Prostate gland (tissue), 2 donors: Measurements from ENCODE around the gene RENBP. TPM values are rescaled to one million over a fixed set of nuclear protein-coding genes. Genes with fewer than 3 reads are reported as not detected.

Source experiments
- DNase-seq: peaks from one replicate; pipeline ENCODE4 v3.0.0-alpha.2; 2019; ENCODE audit warnings: low spot score
- H3K27ac ChIP-seq, 2 donors: fragments of 200-600 bp; sonication (generic); 2 replicates each; pipeline ENCODE4 v1.5.1; 2017 to 2019
- H3K27me3 ChIP-seq: fragments of 200-600 bp; sonication (generic); replicated peaks from 2 replicates; pipeline ENCODE4 v1.5.1; 2019; ENCODE audit not compliant: insufficient read depth
- H3K36me3 ChIP-seq, 2 donors: fragments of 200-600 bp; sonication (generic); 1 replicate in 1 of 2; 2 replicates in 1 of 2; pipeline versions ENCODE4 v1.5.1 to v1.8.1; 2017 to 2019
- H3K4me1 ChIP-seq: fragments of 200-600 bp; sonication (generic); replicated peaks from 2 replicates; pipeline ENCODE4 v1.5.1; 2019
- H3K4me3 ChIP-seq, 2 donors: fragments of 200-600 bp; sonication (generic); 2 replicates each; pipeline ENCODE4 v1.5.1; 2017 to 2019
- H3K9me3 ChIP-seq: fragments of 200-600 bp; sonication (generic); 2 replicates; pipeline ENCODE4 v1.5.1; 2017
- CTCF ChIP-seq, 4 experiments: fragments of 200-600 bp in 2 of 4; fragments of 450-650 bp in 2 of 4; sonication (generic) in 2 of 4; IDR thresholded peaks; 1 replicate in 3 of 4; 2 replicates in 1 of 4; pipeline ENCODE4 v1.5.1; 2016 to 2019; ENCODE audit warnings: antibody characterized with exemption in 4 of 4, mild to moderate bottlenecking in 2 of 4, moderate library complexity in 2 of 4
- POLR2A ChIP-seq: fragments of 450-650 bp; IDR thresholded peaks from one replicate; pipeline ENCODE4 v1.6.1; 2016; ENCODE audit warnings: antibody characterized with exemption, mild to moderate bottlenecking
- POLR2AphosphoS5 ChIP-seq: sonication (generic); formaldehyde crosslinking; IDR thresholded peaks from one replicate; pipeline ENCODE4 v1.6.1; 2017; ENCODE audit warnings: antibody characterized with exemption
- WGBS: methylation state at CpG from one replicate; pipeline ENCODE4 v1.1.5; 2018; 5-methylcytosine and 5-hydroxymethylcytosine counted together
- intact Hi-C: fragments of 100-400 bp; cut with DNase I; formaldehyde crosslinking; loops from one replicate; pipeline ENCODE4 v1.14.2; 2022
- total RNA-seq, 2 donors: library from RNA; depleted of rRNA; stranded (reverse); fragments of >200 nt; gene quantifications; one replicate each; pipeline ENCODE4 v1.1.0, GENCODE V29; 2016

The RENBP gene
- total RNA-seq, 2 donors from 2014 or later, result 2.4 to 4.4 TPM

DNA sequence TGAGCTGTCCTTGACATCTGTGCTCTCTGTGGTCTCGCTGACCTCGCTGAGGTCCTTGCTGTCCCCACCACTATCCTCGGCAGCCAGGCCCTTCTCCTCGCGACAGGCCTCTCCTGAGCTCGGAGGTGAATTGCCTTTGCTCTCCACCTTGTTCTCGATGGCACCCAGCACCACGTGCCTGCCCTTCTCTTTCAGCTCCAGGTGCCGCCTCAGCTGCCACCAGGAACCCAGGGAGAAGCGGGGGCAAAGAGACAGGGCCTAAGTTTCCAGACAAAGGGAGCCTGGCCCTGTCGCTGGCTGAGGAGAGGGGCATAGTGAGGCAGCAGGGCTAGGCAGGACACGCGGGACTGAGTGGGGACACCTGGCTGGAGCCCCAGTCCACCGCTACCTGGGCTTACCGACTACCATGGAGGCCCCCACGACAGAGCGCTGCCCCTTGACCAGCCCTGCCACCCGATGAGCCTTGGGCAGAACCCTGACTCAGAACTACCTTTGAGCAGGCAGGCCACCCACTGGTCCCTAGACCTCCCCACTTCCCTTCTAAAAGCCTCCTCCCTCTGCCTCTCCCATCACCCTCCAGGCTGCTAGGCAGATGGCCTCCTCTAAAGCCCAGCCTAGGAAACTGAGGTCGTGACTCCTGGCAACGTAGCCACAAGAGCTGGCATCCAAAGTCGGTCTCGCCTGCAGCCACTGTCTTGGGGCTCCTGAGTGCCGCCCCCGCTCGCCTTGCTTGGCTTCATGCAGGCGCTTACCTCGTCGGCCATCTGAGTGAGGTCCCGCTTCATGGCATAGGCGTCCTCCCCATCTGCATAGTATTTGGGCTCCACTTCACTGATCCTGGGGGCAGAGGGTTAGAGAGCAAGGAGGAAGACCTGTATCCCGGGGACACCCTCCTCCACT lies 14.2 kb downstream of the RENBP start:
- Histone ChIP-seq H3K27ac (no peak overlapping the region), H3K9me3 (no peaks in the 10 kb centered on the region), H3K4me3 (no peak overlapping the region), H3K4me1 (no peaks in the 10 kb centered on the region), H3K36me3 (no peaks in the 10 kb centered on the region), H3K27me3 (no peaks in the 10 kb centered on the region)
- 91% methylated on average over 25 of the region's 31 CpGs for WGBS
- intact Hi-C loops, result no loop called here
- DNase-seq, result no peak
- TF ChIP-seq POLR2A, result no peak
- no peak for TF ChIP-seq POLR2AphosphoS5
- no peak for TF ChIP-seq CTCF (IDR thresholded peaks at IDR 0.05)

- Histone ChIP-seq H3K27me3 (no peaks in the 10 kb centered on the region), H3K4me1 (no peaks in the 10 kb centered on the region), H3K4me3 (no peak overlapping the region), H3K27ac (no peak overlapping the region), H3K36me3 (no peaks in the 10 kb centered on the region), H3K9me3 (no peaks in the 10 kb centered on the region)
- TF ChIP-seq POLR2A (no peak), CTCF (IDR thresholded peaks at IDR 0.05) (no peak), POLR2AphosphoS5 (no peak)
- intact Hi-C loops, result no loop called here
- no peak for DNase-seq
- 92% methylated on average over 2 of the region's 10 CpGs for WGBS
Observed at GRCh38 chrX:153929576-153929975, 14.9 kb downstream of the RENBP start.

DNA sequence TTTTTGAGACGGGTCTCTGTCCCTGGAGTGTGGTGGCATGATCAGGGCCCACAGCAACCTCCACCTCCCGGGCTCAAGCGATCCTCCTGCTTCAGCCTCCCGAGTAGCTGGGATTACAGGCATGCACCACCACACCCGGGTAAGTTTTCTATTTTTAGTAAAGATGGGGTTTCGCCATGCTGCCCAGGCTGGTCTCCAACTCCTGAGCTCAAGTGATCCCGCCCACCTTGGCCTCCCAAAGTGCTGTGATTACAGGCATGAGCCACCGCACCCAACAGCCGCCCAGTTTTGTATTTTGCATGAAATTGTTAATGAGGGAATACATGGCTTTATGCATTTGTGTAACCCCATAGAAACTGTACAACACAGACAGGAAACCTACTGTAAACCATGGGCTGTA lies 15.6 kb downstream of the RENBP start:
- intact Hi-C loops, result no loop called here
- Histone ChIP-seq H3K27ac (peak overlapping the region; percentile 38 to 42), H3K4me1 (no peaks in the 10 kb centered on the region), H3K4me3 (no peak overlapping the region), H3K36me3 (no peaks in the 10 kb centered on the region), H3K27me3 (no peaks in the 10 kb centered on the region), H3K9me3 (no peaks in the 10 kb centered on the region)
- no peak for DNase-seq
- 47% methylated on average over 9 of the region's 9 CpGs for WGBS
- TF ChIP-seq CTCF (IDR thresholded peaks at IDR 0.05) (no peak), POLR2A (no peak), POLR2AphosphoS5 (no peak)

- peak overlapping the region; percentile 39 to 45 for H3K4me3 ChIP-seq
- H3K36me3 ChIP-seq, result no peaks in the 10 kb centered on the region
- intact Hi-C loops, result no loop called here
- peak; percentile 93 for DNase-seq
- WGBS, result 3% methylated on average over 13 of the region's 76 CpGs
- H3K4me1 ChIP-seq, result no peaks in the 10 kb centered on the region
- H3K27me3 ChIP-seq, result no peaks in the 10 kb centered on the region
- H3K27ac ChIP-seq, result peak overlapping the region; percentile 88 to 91
- TF ChIP-seq CTCF (IDR thresholded peaks at IDR 0.05), result peak in 2 of 4 experiments; percentile 25 to 29
- peak; percentile 67 for TF ChIP-seq POLR2A
- no peak for TF ChIP-seq POLR2AphosphoS5
- H3K9me3 ChIP-seq, result no peaks in the 10 kb centered on the region
Observed at GRCh38 chrX:153927922-153928760, 16.3 kb downstream of the RENBP start.
